Neural cell (in vitro differentiated cells): ENCODE measurements around the gene USP20.

Experiments
- EP300 ChIP-seq: fragments of 450-650 bp; conservative IDR thresholded peaks from 2 replicates; pipeline ENCODE4 v1.6.1; 2014; ENCODE audit warnings: antibody characterized with exemption, mild to moderate bottlenecking, moderate library complexity; ENCODE audit not compliant: poor library complexity, severe bottlenecking
- EZH2 ChIP-seq: fragments of 200-600, 300-800 bp; shearing (Covaris generic), sonication (generic); IDR thresholded peaks from 2 replicates; pipeline ENCODE4 v1.6.1; 2014; ENCODE audit warnings: antibody characterized with exemption, low read length, borderline replicate concordance, mild to moderate bottlenecking; ENCODE audit not compliant: insufficient read depth, poor library complexity, severe bottlenecking
- MXI1 ChIP-seq: fragments of 450-650 bp; conservative IDR thresholded peaks from 2 replicates; pipeline ENCODE4 v1.6.1; 2014; ENCODE audit warnings: antibody characterized with exemption, mild to moderate bottlenecking; ENCODE audit not compliant: poor library complexity, severe bottlenecking
- POLR2AphosphoS5 ChIP-seq: IDR thresholded peaks from 2 replicates; pipeline ENCODE4 v1.6.1; 2012
- RAD21 ChIP-seq: fragments of 450-650 bp; conservative IDR thresholded peaks from 2 replicates; pipeline ENCODE4 v1.6.1; 2014; ENCODE audit warnings: antibody characterized with exemption, mild to moderate bottlenecking, moderate library complexity
- SMC3 ChIP-seq: fragments of 450-650 bp; conservative IDR thresholded peaks from 2 replicates; pipeline ENCODE4 v1.6.1; 2014; ENCODE audit warnings: antibody characterized with exemption, mild to moderate bottlenecking, moderate library complexity; ENCODE audit not compliant: poor library complexity
- TAF1 ChIP-seq: IDR thresholded peaks from 2 replicates; pipeline ENCODE4 v1.6.1; 2012; ENCODE audit warnings: low read depth
- TF ChIP-seq, protein P1 (sequence below): IDR thresholded peaks from 2 replicates; pipeline ENCODE4 v1.6.1; 2012; ENCODE audit warnings: borderline replicate concordance
- TF ChIP-seq, protein P2 (sequence below): fragments of 450-650 bp; IDR thresholded peaks from 2 replicates; pipeline ENCODE4 v1.5.1; 2014; ENCODE audit warnings: antibody characterized with exemption, mild to moderate bottlenecking, moderate library complexity; ENCODE audit not compliant: poor library complexity, severe bottlenecking

DNA sequence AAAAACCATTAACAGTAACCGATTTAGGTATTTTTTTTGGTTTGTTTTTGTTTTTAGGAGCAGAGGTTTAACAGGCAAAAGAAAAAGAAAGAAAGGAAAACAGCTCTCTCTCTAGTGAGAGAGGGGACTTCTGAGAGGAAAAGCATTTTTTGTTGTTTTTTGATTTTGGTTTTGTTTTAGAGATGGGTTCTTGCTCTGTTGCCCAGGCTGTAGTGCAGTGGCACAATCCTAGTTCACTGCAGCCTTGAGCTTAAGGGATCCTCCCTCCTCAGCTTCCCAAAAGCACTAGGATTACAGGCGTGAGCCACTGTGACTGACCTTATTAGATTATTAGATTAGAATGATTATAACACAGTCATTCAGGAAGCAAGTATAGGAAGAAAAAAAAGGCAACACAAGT, 10.1 kb downstream of the USP20 start:
- TF ChIP-seq, protein P1, sequence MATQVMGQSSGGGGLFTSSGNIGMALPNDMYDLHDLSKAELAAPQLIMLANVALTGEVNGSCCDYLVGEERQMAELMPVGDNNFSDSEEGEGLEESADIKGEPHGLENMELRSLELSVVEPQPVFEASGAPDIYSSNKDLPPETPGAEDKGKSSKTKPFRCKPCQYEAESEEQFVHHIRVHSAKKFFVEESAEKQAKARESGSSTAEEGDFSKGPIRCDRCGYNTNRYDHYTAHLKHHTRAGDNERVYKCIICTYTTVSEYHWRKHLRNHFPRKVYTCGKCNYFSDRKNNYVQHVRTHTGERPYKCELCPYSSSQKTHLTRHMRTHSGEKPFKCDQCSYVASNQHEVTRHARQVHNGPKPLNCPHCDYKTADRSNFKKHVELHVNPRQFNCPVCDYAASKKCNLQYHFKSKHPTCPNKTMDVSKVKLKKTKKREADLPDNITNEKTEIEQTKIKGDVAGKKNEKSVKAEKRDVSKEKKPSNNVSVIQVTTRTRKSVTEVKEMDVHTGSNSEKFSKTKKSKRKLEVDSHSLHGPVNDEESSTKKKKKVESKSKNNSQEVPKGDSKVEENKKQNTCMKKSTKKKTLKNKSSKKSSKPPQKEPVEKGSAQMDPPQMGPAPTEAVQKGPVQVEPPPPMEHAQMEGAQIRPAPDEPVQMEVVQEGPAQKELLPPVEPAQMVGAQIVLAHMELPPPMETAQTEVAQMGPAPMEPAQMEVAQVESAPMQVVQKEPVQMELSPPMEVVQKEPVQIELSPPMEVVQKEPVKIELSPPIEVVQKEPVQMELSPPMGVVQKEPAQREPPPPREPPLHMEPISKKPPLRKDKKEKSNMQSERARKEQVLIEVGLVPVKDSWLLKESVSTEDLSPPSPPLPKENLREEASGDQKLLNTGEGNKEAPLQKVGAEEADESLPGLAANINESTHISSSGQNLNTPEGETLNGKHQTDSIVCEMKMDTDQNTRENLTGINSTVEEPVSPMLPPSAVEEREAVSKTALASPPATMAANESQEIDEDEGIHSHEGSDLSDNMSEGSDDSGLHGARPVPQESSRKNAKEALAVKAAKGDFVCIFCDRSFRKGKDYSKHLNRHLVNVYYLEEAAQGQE, result no peak
- TF ChIP-seq, protein P2, sequence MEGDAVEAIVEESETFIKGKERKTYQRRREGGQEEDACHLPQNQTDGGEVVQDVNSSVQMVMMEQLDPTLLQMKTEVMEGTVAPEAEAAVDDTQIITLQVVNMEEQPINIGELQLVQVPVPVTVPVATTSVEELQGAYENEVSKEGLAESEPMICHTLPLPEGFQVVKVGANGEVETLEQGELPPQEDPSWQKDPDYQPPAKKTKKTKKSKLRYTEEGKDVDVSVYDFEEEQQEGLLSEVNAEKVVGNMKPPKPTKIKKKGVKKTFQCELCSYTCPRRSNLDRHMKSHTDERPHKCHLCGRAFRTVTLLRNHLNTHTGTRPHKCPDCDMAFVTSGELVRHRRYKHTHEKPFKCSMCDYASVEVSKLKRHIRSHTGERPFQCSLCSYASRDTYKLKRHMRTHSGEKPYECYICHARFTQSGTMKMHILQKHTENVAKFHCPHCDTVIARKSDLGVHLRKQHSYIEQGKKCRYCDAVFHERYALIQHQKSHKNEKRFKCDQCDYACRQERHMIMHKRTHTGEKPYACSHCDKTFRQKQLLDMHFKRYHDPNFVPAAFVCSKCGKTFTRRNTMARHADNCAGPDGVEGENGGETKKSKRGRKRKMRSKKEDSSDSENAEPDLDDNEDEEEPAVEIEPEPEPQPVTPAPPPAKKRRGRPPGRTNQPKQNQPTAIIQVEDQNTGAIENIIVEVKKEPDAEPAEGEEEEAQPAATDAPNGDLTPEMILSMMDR, result no peak
- TF ChIP-seq RAD21 (no peak), EZH2 (no peak), POLR2AphosphoS5 (no peak), TAF1 (no peak), EP300 (no peak), SMC3 (no peak), MXI1 (no peak)
